HFFc6 (cell line): ENCODE data around the gene FBRSL1. TPM values are rescaled to one million over a fixed set of nuclear protein-coding genes. Genes with fewer than 3 reads are reported as not detected.

ENCODE experiments used
- DNase-seq: peaks from one replicate; pipeline ENCODE4 v3.0.0-alpha.2; 2018
- H3K27ac Mint-ChIP-seq: 2 replicates; pipeline ENCODE4 v1.8.0; 2020; ENCODE audit warnings: mild to moderate bottlenecking, mixed read lengths
- H3K27me3 Mint-ChIP-seq: 2 replicates; pipeline ENCODE4 v1.8.0; 2021; ENCODE audit warnings: mild to moderate bottlenecking, moderate library complexity, mixed read lengths; ENCODE audit not compliant: insufficient read depth
- H3K36me3 Mint-ChIP-seq: 2 replicates; pipeline ENCODE4 v1.8.0; 2021; ENCODE audit warnings: low read depth, mixed read lengths
- H3K4me1 Mint-ChIP-seq: 2 replicates; pipeline ENCODE4 v1.8.0; 2020; ENCODE audit warnings: low read depth, mixed read lengths
- H3K4me3 Mint-ChIP-seq: 2 replicates; pipeline ENCODE4 v1.8.0; 2020; ENCODE audit warnings: mild to moderate bottlenecking, moderate library complexity, mixed read lengths
- H3K9me3 Mint-ChIP-seq: 2 replicates; pipeline ENCODE4 v1.8.0; 2020; ENCODE audit warnings: mild to moderate bottlenecking, mixed read lengths
- total RNA-seq, 6 experiments: library from RNA; stranded (reverse); fragmentation: NEBNext Ultra II Directional; extraction: Animal tissue kit (Norgen Biotek cat#: 25700); gene quantifications; 2 replicates in 1 of 6; 3 replicates in 5 of 6; pipeline ENCODE4 v1.2.3, GENCODE V29; 2021
- TF ChIP-seq, protein P1 (sequence below): fragments of 200-600 bp; sonication (generic); IDR thresholded peaks from 2 replicates; pipeline ENCODE4 v1.5.0; 2021; ENCODE audit warnings: antibody characterized with exemption, mild to moderate bottlenecking

FBRSL1 gene
- total RNA-seq, 6 experiments from 2014 or later, result 25.1 to 34.0 (median 30.1) TPM

- no peak overlapping the region for H3K4me3 Mint-ChIP-seq
- H3K36me3 Mint-ChIP-seq, result peaks cover 31% of the 10 kb centered on the region
- no peak overlapping the region for H3K27ac Mint-ChIP-seq
- no peak for DNase-seq
- peaks cover 1% of the 10 kb centered on the region for H3K27me3 Mint-ChIP-seq
- TF ChIP-seq, protein P1, sequence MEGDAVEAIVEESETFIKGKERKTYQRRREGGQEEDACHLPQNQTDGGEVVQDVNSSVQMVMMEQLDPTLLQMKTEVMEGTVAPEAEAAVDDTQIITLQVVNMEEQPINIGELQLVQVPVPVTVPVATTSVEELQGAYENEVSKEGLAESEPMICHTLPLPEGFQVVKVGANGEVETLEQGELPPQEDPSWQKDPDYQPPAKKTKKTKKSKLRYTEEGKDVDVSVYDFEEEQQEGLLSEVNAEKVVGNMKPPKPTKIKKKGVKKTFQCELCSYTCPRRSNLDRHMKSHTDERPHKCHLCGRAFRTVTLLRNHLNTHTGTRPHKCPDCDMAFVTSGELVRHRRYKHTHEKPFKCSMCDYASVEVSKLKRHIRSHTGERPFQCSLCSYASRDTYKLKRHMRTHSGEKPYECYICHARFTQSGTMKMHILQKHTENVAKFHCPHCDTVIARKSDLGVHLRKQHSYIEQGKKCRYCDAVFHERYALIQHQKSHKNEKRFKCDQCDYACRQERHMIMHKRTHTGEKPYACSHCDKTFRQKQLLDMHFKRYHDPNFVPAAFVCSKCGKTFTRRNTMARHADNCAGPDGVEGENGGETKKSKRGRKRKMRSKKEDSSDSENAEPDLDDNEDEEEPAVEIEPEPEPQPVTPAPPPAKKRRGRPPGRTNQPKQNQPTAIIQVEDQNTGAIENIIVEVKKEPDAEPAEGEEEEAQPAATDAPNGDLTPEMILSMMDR, result no peak
- H3K4me1 Mint-ChIP-seq, result no peaks in the 10 kb centered on the region
- peaks cover 11% of the 10 kb centered on the region for H3K9me3 Mint-ChIP-seq
Observed at GRCh38 chr12:132518354-132518992, 28.5 kb downstream of the FBRSL1 start.

- Mint-ChIP-seq H3K36me3 (peaks cover 26% of the 10 kb centered on the region), H3K4me3 (no peak overlapping the region), H3K4me1 (no peaks in the 10 kb centered on the region), H3K27ac (no peak overlapping the region), H3K27me3 (peaks cover 1% of the 10 kb centered on the region), H3K9me3 (peaks cover 11% of the 10 kb centered on the region)
- DNase-seq, result no peak
- TF ChIP-seq, protein P1, result no peak
Observed at GRCh38 chr12:132520421-132521199, 30.7 kb downstream of the FBRSL1 start.

- no peak overlapping the region for H3K27ac Mint-ChIP-seq
- TF ChIP-seq, protein P1, result no peak
- peaks cover 7% of the 10 kb centered on the region for H3K9me3 Mint-ChIP-seq
- H3K4me1 Mint-ChIP-seq, result no peaks in the 10 kb centered on the region
- H3K27me3 Mint-ChIP-seq, result peaks cover 1% of the 10 kb centered on the region
- H3K36me3 Mint-ChIP-seq, result peaks cover 22% of the 10 kb centered on the region
- DNase-seq, result no peak
- no peak overlapping the region for H3K4me3 Mint-ChIP-seq
Observed at GRCh38 chr12:132521200-132521580, 31.2 kb downstream of the FBRSL1 start.

DNA sequence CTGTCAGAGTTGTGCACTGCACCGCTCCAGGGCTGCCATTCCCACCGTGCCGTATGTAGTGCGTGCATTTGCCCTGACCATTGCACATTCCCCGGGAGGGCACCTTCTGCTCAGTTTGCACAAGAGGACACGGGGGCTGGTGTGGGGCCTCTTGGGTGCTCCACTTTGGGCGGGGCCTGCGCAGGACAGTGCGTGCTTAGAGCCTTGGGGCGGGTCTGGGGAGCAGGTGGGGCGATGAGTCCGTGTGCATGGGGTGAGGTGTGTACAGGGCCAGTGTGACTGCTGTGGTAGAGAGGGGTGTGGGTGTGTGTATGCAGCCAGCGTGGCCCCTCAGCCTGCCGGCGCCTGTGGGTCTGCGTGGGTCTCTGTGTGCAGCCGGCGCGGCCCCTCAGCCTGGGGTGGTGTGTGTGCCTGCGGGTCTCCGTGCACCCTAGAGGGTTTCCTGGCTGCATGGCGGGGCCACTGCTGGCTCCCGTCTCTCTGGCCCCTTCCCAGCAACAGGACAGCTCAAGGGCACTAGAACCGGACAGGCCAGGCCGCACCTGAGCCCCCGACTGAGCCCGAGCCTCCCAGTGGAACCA lies 31.9 kb downstream of the FBRSL1 start:
- Mint-ChIP-seq H3K4me3 (no peak overlapping the region), H3K4me1 (no peaks in the 10 kb centered on the region), H3K9me3 (peaks cover 7% of the 10 kb centered on the region), H3K36me3 (peaks cover 16% of the 10 kb centered on the region), H3K27me3 (peaks cover 1% of the 10 kb centered on the region), H3K27ac (no peak overlapping the region)
- DNase-seq, result no peak
- TF ChIP-seq, protein P1, result no peak

- Mint-ChIP-seq H3K36me3 (peaks cover 15% of the 10 kb centered on the region), H3K4me3 (no peak overlapping the region), H3K27ac (no peak overlapping the region), H3K9me3 (peaks cover 7% of the 10 kb centered on the region), H3K4me1 (no peaks in the 10 kb centered on the region), H3K27me3 (peaks cover 1% of the 10 kb centered on the region)
- TF ChIP-seq, protein P1, result no peak
- no peak for DNase-seq
Observed at GRCh38 chr12:132522592-132523380, 32.8 kb downstream of the FBRSL1 start.
